Inflammatory macrophage treated with lipopolysaccharide for 4 hours (primary cell): ENCODE data around the gene LRRC1.
A peak's percentile ranks its signal among the peaks of the same experiment; 100 is the strongest.
"Not testable (repeated sequence)": the region's sequence is repeated elsewhere in the genome, so short reads cannot be mapped to it uniquely, and the experiment has no call there.

Experiments used
- DNase-seq: peaks from one replicate; pipeline ENCODE4 v3.0.0-alpha.2; 2020

The LRRC1 gene

GRCh38 chr6:53793318-53794136 is 1.3 kb upstream of the LRRC1 start:
- DNase-seq = peak; percentile 15

DNA sequence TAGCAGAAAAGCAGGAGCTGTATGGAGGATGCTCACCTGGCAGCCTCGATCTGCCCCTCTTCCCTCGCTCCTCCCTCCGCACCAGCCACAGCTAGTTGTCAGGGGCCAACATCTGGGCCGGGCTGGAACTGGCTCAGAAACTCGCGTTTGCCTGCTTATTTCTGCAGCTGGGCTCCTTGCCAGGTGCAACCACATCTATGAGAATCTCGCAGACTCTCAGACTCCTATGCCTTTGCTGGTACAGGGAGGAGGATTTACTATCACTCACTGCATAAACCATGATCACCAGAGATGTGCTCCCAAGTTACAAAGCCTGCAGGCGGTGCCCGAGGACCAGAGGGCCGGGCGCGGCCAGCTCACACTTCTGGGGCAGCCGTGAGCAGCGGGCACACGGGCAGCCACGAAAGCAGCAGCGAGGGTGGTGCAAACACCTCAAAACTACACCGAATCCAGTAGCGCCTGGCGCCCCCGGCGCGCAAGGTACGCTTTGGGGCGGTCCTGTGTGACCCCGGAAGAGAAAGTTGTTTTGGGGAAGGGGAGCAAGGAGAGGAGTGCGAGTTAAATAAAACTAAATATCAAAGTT is 577 bp upstream of the LRRC1 start:
- peak; percentile 36 for DNase-seq

GRCh38 chr6:53795340-53795701 is 516 bp downstream of the LRRC1 start:
- no peak for DNase-seq

DNA sequence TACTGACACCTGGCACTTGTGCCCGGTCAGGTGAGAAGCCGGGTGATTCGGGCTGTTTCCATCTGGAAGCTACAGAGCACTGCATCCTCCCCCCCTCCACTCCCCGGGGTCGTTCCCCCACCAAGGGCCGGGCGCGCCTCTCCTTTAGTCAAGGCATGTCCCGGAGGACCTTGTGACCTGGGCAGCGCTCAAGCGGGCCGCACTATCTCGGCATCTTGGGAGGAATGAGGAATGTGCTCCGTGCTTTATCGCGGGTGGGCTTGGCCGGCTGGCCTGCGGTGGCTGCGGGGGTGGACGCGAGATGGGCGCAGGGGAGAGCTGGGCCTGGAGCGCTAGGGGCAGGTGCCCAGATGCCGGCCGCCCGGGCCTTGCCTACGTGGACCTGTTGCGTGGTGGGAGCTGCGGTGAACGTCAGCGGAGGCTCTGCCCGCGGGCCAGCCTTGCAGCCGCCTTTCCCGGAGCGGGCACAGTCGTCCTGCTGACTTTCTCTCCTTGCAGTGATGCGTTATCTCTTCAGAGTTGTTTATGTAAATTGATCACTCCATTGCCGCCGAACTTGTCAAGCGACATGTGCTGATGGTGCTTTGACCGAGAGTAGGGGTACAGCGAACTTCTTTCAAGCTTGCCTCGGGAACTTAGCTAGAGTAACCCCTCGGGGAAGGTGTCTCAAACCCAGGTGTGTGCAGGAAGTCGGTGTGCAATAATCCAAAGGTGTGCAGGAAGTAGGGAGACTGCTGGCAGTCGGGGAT is 1.1 kb downstream of the LRRC1 start:
- no peak for DNase-seq

- no peak for DNase-seq
These were observed 1.6 kb downstream of the LRRC1 start for GRCh38 chr6:53796451-53796780.

GRCh38 chr6:53796791-53797190 is 2.0 kb downstream of the LRRC1 start:
- no peak for DNase-seq

- no peak for DNase-seq
These were observed 2.5 kb downstream of the LRRC1 start for GRCh38 chr6:53797304-53797703.

- no peak for DNase-seq
These were observed 4.5 kb downstream of the LRRC1 start for GRCh38 chr6:53799340-53799739.

DNA sequence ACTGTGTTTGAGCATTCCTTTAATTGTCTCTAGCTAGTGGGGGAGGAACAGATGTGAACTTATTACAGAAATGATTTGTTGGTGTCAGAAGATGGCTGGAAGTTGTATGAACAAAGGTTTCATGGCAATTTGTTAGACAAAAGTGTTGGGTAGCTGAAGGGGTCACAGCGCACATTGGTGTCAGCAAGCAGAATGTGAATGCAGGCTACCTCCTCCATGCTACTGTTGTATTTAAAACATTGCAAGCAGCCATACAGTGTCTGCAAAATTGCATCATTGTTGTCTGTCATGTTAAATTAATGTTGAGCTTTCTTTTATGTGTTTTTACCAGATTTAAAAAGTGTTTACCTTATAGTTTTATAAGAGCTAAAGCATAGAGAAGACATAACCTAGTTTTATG is 6.2 kb downstream of the LRRC1 start:
- no peak for DNase-seq

DNA sequence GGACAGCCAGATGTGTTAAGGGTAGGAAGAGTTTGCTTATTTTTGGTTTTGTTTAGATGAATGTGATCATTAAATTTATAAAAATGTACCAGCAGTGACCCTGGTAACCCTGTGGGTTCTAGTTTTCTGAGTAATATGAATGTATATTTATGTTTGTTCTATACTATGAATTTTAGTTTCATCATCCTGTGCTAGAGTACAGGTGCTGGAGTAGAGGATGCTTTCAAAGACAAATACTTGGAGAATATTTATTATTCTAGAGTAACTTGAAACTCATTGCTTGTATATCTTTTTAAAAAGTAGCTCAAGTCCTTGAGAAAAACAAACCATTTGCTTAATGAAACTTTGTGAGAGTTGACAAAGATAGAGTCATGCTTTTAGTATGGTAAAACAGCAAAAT is 7.8 kb downstream of the LRRC1 start:
- DNase-seq = no peak

DNA sequence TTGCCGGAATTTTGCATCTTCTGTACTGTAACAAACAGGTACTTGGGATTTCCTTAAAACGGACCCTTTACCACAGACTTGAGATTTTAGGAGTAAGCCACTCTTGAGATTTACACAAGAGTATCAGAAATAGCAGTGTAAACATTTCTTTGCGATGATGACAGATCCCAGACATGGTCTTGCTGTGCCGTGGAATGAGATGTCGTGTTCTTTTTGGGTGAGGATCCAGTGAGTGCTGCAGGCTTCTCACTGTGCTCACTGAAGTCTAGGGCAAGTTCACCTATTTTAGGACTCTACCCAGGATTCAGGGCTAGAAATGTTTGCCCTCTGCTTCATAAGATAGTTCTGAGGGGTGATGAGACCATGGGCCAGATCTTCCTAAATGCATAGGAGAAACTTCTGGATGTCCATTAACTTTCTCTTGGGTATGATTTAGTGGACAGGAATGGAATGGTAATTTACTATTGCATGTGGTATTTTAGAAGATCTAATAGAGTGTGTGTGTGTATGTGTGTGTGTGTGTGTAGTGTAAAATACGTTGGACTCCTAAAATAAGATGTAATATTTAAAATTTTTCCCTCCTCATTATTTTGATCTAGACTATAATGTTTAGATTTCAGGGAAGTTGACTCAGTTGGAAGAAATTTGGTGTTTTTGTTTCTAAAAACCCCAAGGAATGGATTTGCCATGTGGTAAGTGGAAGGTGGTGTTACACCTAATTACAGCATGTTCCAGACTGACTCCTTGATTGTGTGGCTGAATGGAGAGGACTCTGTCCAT is 8.5 kb downstream of the LRRC1 start:
- DNase-seq = no peak

DNA sequence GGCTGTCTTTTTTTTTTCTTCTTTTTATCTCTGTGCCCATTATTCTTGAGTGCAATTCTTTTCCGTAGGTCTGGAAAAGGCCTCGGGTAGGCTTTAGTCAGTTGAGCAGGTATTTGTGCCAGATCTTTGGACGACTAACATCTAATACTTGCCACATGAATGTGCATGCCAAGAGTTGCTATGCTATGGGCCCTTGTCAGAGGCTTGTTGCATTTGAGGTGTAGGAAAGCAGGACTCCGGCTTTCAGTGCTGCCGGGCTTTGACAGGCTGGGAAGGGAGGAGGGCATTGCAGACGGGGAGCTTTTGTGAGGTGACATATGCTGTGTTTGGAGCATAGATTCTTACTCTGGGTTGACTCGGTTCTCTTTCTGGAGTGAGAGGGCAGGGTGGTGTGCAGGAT is 10.2 kb downstream of the LRRC1 start:
- no peak for DNase-seq

- DNase-seq = no peak
These were observed 10.9 kb downstream of the LRRC1 start for GRCh38 chr6:53805725-53806124.

GRCh38 chr6:53807606-53808005 is 12.8 kb downstream of the LRRC1 start:
- not testable (repeated sequence) for DNase-seq

DNA sequence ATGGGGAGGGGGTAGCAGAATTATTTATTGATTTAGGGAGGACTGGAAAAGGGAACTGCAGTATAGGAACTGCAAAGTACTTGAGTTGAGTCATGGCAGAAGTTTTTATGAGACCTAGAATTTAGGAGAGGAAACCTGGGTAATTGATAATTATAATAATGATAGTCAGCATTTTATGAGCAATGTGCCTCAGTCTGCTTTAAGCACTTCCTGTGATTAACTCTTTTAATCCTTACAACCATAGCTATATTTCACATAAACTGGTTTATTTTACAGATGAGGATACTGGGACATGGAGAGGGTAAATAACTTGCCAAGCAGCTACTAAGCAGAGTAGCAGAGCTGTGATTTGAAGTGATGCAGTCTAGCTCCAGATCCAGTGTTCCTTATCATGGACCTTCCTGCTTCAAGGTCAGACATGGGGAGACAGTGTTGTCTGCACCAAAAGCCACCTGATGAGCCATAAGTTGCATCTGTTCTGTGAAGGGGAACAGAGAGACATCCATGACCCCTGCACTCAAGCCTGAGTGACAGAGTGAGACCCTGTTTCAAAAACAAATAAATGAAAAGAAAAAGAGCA is 13.6 kb downstream of the LRRC1 start:
- no peak for DNase-seq

- no peak for DNase-seq
These were observed 14.9 kb downstream of the LRRC1 start for GRCh38 chr6:53809691-53810090.

DNA sequence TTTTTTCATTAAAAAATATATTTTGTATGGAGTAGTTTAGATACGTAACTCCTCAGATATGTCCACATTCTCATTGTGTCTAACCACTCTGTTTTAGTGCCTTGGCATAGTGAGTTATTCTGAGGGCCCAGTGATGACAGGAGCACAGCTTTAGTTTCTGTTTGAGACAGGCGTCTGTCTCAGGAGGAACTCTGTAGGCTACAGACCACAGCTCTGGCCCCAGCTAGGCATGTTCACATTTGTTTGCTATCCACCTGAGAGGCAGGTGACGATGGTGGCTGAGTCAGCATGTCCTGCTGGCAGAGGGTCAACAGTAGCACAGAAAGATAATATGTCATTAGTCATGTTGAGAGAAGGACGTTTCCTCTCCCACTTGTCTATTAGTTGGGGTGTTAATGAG is 16.3 kb downstream of the LRRC1 start:
- no peak for DNase-seq

DNA sequence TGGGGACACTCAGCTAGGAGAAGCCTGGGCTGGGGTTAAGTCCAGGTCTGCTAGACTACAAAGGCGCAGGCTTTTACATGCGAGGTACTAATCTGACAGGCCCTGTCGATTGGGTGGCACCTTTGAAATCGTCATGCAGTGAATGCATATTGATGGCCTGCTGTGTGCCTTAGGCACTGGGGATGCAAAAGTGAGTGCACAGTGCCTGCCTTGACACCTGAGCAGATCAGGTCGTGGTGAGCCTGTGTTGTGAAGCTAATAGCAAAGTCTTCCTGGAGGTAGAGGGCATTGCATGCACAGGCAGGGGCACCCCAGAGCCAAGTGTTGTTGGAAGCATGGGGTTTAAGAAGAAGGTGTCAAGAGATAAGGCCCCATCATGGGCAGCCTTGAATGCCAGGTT is 16.9 kb downstream of the LRRC1 start:
- no peak for DNase-seq

DNA sequence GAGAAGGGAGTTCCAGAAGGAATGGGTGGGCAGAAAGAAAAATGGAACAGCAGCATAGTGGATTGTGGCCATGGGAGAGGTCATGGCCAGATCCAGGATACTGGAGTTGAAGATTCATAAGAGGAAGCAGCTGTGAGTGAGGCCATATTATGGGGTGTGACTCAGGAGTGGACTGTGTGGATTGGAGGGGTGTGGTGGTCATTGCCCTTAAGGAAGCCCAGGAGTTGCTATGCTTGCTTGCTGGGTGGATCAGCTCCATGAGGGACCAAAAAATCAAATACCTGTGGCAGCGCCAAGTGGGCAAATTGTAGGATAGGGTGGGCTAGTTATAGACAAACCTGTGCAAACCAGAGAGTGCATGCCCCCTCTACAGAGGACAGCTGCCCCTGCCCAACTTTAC is 18.3 kb downstream of the LRRC1 start:
- no peak for DNase-seq

DNA sequence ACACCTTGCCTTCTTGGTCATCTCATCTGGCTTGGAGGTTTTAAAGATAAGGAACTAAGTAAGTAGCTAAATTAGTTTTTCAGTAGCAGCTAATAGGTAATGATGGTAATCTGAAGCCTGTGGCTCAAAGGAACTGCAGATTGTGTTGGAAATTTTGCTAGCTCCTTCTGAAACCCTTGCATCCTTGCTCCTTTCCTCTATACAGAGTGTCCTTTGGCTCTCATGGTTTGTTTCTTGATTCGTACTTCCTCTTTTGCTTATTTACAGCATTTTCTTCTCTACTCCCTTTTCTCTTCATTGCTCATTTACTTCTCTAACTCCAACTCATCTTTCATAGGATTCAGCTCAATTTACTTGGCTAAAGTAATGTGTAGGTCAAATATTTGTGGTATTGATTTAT is 19.0 kb downstream of the LRRC1 start:
- no peak for DNase-seq

DNA sequence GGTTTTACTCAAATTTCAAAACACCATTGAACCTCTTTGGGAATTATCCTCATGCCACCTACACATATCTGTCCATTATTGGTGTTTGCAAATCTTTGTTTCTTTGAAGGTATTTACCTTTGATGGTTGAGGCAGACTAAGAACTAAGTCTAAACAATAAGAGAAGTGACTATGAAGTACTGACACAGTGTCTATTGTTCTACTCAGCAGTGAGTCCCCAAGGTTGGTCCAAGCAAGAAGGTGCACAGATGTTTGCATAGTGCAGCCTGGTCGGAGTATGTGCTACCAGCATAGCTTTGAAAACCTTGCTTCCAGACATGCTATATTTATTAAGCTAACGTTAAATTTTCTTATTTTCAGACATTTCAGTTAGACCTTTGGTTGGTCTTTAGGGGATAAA is 19.5 kb downstream of the LRRC1 start:
- DNase-seq = no peak

- no peak for DNase-seq
These were observed 20.7 kb downstream of the LRRC1 start for GRCh38 chr6:53815381-53816119.
